Adrenal gland (tissue), 12 donors: ENCODE data around the gene TSHZ2. TPM values are rescaled to one million over a fixed set of nuclear protein-coding genes. Genes with fewer than 3 reads are reported as not detected.

Experiments
- DNase-seq, 7 donors: peaks; one replicate each; pipeline ENCODE4 v3.0.0-alpha.2; 2019 to 2020
- H3K27ac ChIP-seq, 5 donors: fragments of 200-600 bp; sonication (generic) in 4 of 5; 1 replicate in 3 of 5; 2 replicates in 2 of 5; pipeline versions ENCODE4 v1.5.1 to v1.8.0; 2016 to 2020; ENCODE audit warnings: mild to moderate bottlenecking in 1 of 5
- H3K27me3 ChIP-seq: fragments of 200-600 bp; 2 replicates; pipeline ENCODE4 v1.8.0; 2021
- H3K36me3 ChIP-seq, 2 donors: fragments of 200-600 bp; replicated peaks in 1 of 2; 1 replicate in 1 of 2; 2 replicates in 1 of 2; pipeline versions ENCODE4 v1.5.1 to v1.8.0; 2018 to 2022
- H3K4me1 ChIP-seq, 2 donors: fragments of 200-600 bp; replicated peaks in 1 of 2; 1 replicate in 1 of 2; 2 replicates in 1 of 2; pipeline versions ENCODE4 v1.5.1 to v1.8.0; 2018 to 2021
- H3K4me3 ChIP-seq, 4 donors: fragments of 200-600 bp; sonication (generic) in 3 of 4; one replicate each; pipeline ENCODE4 v1.5.1; 2016 to 2018
- H3K9me3 ChIP-seq, 3 donors: fragments of 200-600 bp; sonication (generic) in 1 of 3; replicated peaks in 1 of 3; 1 replicate in 2 of 3; 2 replicates in 1 of 3; pipeline versions ENCODE4 v1.5.1 to v1.8.0; 2016 to 2021
- POLR2A ChIP-seq, 2 donors: fragments of 450-650 bp; IDR thresholded peaks; one replicate each; pipeline ENCODE4 v1.6.1; 2017; ENCODE audit warnings: antibody characterized with exemption in 2 of 2, mild to moderate bottlenecking in 2 of 2, moderate library complexity in 1 of 2
- WGBS, 4 donors: extraction: QIAGEN DNeasy Blood & Tissue Kit in 2 of 4; methylation state at CpG; one replicate each; pipeline versions ENCODE4 v1.1.5 to v1.1.7; 2013 to 2017; 5-methylcytosine and 5-hydroxymethylcytosine counted together
- intact Hi-C, 2 donors: fragments of 100-400 bp; cut with DNase I; formaldehyde crosslinking; loops; one replicate each; pipeline versions ENCODE4 v1.14.1 to v1.15.0; 2022 to 2023
- polyA plus RNA-seq, 3 donors: library from polyadenylated mRNA; stranded (reverse); fragments of 200-250 nt in 2 of 3; fragments of 350-450 nt in 1 of 3; fragmentation: Illumina TruSeq in 1 of 3; extraction: RNeasy Lipid Tissue Mini Kit (QIAGEN cat#74804) in 1 of 3; gene quantifications; one replicate each; pipeline ENCODE4 v1.2.3, GENCODE V29; 2013 to 2014
- total RNA-seq, 9 donors: library from RNA; depleted of rRNA in 4 of 9; stranded (reverse); fragments of >200 nt in 4 of 9; fragments of 120-200 nt in 1 of 9; fragmentation: NEBNext Ultra II Directional in 1 of 9; extraction: Animal tissue kit (Norgen Biotek cat#: 25700) in 1 of 9; gene quantifications; one replicate each; pipeline versions ENCODE4 v1.1.0 to v1.2.4, GENCODE V29; 2013 to 2023
- TF ChIP-seq, protein P1 (sequence below), 6 experiments: fragments of 450-650 bp in 4 of 6; fragments of 200-600 bp in 2 of 6; sonication (generic) in 1 of 6; IDR thresholded peaks; 1 replicate in 5 of 6; 2 replicates in 1 of 6; pipeline versions ENCODE4 v1.5.1 to v1.8.0; 2016 to 2021; ENCODE audit warnings: antibody characterized with exemption in 6 of 6, mild to moderate bottlenecking in 2 of 6, moderate library complexity in 1 of 6
- donor health status: healthy with polysubstance abuse.
- donor health status: Bipolar disorder and iron deficiency.
- donor health status: DM: yes; HTN: yes; CAD: no.
- donor health status: DM: no; HTN: no; CAD: no.
- donor health status: DM: no; HTN: no; CAD: no.
- donor health status: DM: yes; HTN: yes; CAD: no.

Gene TSHZ2
- total and polyA plus RNA-seq, 12 donors, result 20.5 to 87.1 (median 52.4) TPM

DNA sequence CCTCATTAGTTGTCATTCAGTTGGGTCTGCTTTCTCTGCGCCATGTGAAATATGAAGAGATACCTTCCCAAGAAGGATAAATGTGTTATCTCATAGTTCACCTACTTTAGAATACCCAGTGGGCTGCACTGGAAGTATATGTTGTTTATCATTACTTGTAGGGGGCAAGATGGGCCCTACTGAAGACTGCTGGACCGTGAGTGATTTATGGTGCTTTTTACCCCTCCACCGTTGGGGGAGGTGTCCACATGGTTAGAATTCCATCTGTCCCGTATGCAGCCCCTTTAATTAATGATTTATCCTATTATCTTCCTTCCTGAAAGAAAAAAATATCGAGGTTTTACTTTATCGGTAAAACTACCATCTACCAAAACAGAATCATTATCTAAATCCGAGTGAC is 97.0 kb downstream of the TSHZ2 start:
- H3K27me3 ChIP-seq, result no peaks in the 10 kb centered on the region
- no peak for TF ChIP-seq POLR2A (IDR thresholded peaks at IDR 0.05)
- TF ChIP-seq, protein P1, sequence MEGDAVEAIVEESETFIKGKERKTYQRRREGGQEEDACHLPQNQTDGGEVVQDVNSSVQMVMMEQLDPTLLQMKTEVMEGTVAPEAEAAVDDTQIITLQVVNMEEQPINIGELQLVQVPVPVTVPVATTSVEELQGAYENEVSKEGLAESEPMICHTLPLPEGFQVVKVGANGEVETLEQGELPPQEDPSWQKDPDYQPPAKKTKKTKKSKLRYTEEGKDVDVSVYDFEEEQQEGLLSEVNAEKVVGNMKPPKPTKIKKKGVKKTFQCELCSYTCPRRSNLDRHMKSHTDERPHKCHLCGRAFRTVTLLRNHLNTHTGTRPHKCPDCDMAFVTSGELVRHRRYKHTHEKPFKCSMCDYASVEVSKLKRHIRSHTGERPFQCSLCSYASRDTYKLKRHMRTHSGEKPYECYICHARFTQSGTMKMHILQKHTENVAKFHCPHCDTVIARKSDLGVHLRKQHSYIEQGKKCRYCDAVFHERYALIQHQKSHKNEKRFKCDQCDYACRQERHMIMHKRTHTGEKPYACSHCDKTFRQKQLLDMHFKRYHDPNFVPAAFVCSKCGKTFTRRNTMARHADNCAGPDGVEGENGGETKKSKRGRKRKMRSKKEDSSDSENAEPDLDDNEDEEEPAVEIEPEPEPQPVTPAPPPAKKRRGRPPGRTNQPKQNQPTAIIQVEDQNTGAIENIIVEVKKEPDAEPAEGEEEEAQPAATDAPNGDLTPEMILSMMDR (IDR thresholded peaks at IDR 0.05), result no peak
- no peaks in the 10 kb centered on the region for H3K36me3 ChIP-seq
- peaks cover 0 to 15% of the 10 kb centered on the region in 2 donors for H3K4me1 ChIP-seq
- 80 to 89% (median 86%) methylated on average over 7 of the region's 7 CpGs for WGBS, 4 donors
- H3K9me3 ChIP-seq, result no peaks in the 10 kb centered on the region
- H3K4me3 ChIP-seq, result no peak overlapping the region
- intact Hi-C loops, result no loop called here
- no peak for DNase-seq
- no peak overlapping the region for H3K27ac ChIP-seq

DNA sequence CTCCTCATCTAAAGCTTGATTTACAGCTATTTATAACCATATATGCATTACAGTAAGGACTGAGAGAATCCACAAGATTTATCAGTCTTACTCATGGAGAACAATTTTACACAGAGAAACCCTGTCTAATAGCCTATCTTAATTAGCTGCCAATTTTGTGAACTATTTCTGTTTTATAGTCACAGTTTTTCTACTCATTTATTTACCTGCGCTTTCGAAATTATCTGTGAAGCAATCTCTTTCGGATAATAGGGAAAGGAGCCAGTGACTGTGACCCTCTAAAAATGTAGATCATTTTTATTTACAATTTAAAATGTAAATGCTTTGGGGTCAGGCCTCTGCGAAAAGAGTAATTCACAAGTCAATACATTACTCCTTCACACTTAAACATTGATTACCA is 98.1 kb downstream of the TSHZ2 start:
- H3K4me1 ChIP-seq, result peaks cover 0 to 15% of the 10 kb centered on the region in 2 donors
- DNase-seq, result no peak
- H3K27me3 ChIP-seq, result no peaks in the 10 kb centered on the region
- no peak overlapping the region for H3K27ac ChIP-seq
- H3K36me3 ChIP-seq, result no peaks in the 10 kb centered on the region
- TF ChIP-seq POLR2A (IDR thresholded peaks at IDR 0.05), result no peak
- TF ChIP-seq, protein P1 (IDR thresholded peaks at IDR 0.05), result no peak
- intact Hi-C loops, result loop anchor here in 1 of 2 donors (10.0 kb wide), 1 partner anchor 95 kb away; the partner anchor contains the start of gene TSHZ2
- 76 to 87% (median 83%) methylated on average over 4 of the region's 4 CpGs for WGBS, 4 donors
- H3K9me3 ChIP-seq, result no peaks in the 10 kb centered on the region
- H3K4me3 ChIP-seq, result no peak overlapping the region

DNA sequence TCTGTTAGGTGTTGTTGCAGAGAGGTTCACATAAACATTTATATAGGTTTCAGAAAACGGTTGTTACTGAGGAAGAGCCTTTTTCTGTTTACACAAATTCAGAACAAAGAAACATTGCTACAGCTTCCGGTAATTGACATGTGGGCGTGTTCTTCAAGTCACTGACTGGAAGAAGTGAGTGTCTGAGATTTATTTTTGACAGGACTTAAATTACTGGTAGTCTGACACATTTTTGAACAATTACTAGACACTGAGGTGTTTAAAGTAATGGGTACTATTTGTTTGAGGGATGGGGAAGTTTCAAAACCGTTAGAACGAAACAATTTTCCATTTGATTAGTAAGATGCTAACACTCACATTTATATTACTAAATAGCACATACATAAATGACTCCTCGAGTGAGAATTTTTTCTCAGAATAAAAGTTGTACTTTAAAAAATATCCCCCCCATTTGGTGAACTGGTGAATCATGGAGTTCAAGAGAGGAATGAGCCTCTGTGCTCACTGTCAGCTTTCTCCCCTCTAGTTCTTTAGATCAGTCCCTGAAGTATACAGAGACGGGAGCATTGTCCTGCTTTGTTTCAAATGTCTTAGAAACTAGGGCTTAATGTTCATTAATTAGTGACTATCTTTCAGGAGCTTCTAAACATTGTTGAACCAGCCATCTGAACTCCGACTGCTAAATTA is 98.7 kb downstream of the TSHZ2 start:
- no peaks in the 10 kb centered on the region for H3K36me3 ChIP-seq

DNA sequence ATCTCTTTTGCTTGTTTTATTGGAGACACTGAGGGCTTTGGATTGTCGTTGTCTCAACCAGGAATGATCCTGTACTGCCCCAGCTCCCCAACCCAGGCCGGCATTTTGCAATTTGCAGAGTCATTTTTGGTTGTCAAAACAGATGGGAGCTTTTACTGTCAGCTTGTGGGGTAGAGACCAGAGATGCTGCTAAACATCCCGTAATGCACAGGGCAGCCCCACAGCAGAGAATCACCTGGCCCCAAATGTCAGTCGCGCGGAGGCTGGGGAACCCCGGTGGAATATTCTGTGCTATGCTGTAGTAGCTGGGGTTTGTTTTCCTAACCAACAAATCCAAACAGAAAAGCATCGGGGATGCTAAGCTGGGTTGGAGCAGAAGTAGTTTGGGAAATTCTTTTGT is 99.7 kb downstream of the TSHZ2 start:
- no peaks in the 10 kb centered on the region for H3K9me3 ChIP-seq
- H3K4me1 ChIP-seq, result peaks cover 0 to 24% of the 10 kb centered on the region in 2 donors
- H3K36me3 ChIP-seq, result no peaks in the 10 kb centered on the region
- intact Hi-C loops, result loop anchor here in 1 of 2 donors (10.0 kb wide), 1 partner anchor 97 kb away; the partner anchor contains the start of gene TSHZ2
- no peak overlapping the region for H3K27ac ChIP-seq
- 89 to 96% (median 92%) methylated on average over 8 of the region's 8 CpGs for WGBS, 4 donors
- no peak overlapping the region for H3K4me3 ChIP-seq
- no peak for DNase-seq
- TF ChIP-seq, protein P1 (IDR thresholded peaks at IDR 0.05), result no peak
- no peak for TF ChIP-seq POLR2A (IDR thresholded peaks at IDR 0.05)
- H3K27me3 ChIP-seq, result no peaks in the 10 kb centered on the region

More for the DNA sequence above, 98.7 kb downstream of the TSHZ2 start:
- TF ChIP-seq POLR2A (IDR thresholded peaks at IDR 0.05), result no peak
- TF ChIP-seq, protein P1 (IDR thresholded peaks at IDR 0.05), result no peak
- H3K27me3 ChIP-seq, result no peaks in the 10 kb centered on the region
- no peak overlapping the region for H3K27ac ChIP-seq
- DNase-seq, result no peak
- WGBS, 4 donors, result 66 to 70% (median 67%) methylated on average over 8 of the region's 8 CpGs
- intact Hi-C loops, result loop anchor here in 1 of 2 donors (10.0 kb wide), 1 partner anchor 96 kb away; the partner anchor contains the start of gene TSHZ2
- H3K4me1 ChIP-seq, result peaks cover 0 to 15% of the 10 kb centered on the region in 2 donors
- no peak overlapping the region for H3K4me3 ChIP-seq
- no peaks in the 10 kb centered on the region for H3K9me3 ChIP-seq
